NCI-H2171 treated with DMSO at 0.1 percent for 48 hours (cell line): ENCODE data around the gene MGAT5.

Experiments
- DNase-seq: peaks from one replicate; lab custom pipeline; 2025; lab: John Stamatoyannopoulos, UW

MGAT5 gene

DNA sequence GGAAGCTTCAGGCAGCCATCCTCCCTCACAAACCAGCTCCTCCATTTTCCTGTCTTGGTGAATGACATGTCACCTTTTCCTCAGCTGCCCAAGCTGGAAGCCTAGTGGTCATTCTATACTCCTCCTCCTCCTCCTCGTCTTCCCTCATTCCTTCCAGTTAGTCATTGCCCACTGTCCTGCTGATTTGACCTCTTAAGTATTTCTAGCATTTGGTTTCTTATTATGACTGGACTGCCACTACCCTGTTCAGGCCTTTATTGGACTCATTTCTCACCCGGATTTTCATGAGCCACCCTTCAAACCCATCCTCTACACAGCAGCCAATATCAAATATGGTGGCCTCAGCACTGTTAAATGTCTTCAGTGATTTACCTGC is 21.9 kb upstream of the MGAT5 start:
- DNase-seq: no peak

DNA sequence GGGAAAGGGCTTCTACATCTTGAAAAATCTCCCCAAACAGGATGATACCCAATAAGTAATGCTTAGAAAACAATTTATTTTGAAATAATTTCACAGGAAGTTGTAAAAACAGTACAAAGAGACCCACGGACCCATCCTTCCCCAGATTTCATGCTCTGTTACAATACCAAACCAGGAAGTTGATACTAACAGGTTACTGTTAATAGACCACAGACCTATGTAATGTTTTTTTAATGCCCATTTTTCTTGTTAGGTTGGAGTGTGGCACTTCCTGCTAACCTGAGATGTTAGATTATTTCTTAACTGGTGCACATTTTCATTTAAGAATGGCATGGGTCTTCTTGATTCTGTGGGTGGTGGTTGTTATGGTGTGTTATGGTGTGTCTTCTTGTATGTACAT is 21.4 kb upstream of the MGAT5 start:
- DNase-seq: no peak

DNA sequence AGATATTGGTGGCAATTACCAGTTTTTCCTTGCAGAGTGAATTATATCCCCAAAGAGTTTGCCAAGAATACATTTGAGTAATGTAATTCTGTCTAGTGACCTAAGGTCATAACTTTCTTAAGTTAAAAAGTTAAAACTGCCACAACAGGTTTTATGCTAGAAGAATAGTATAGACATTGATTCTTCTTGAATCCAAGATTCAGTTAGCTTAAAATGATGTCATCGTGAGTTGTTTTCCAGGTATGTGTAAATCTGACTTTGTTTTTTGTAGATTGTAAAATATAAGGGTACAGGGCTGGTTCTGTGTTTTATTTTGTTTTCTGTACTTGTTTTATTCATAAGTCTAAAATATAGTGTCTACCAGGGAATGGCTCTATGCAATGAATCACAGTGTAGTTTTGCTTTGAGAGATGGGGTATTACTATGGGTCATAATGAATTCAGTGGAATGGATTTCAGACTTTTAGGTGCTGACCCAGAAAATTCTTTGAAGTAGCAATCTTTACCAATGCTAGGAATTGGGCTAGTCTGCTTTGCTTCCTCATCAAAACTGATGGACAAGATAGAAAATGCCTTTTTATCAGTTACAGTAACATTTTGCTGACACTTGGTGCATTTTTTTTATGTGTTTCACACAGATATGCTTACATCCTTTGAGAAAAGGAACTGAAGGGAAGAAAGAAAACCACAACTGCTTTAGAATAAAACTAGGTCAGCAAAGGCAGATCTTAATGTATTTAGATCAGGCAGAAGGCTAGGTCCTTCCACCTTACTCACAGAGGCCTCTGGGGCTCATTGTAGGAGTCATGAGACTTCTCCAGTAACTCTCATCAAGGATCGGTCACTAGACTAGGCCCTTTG is 20.8 kb upstream of the MGAT5 start:
- DNase-seq: no peak

DNA sequence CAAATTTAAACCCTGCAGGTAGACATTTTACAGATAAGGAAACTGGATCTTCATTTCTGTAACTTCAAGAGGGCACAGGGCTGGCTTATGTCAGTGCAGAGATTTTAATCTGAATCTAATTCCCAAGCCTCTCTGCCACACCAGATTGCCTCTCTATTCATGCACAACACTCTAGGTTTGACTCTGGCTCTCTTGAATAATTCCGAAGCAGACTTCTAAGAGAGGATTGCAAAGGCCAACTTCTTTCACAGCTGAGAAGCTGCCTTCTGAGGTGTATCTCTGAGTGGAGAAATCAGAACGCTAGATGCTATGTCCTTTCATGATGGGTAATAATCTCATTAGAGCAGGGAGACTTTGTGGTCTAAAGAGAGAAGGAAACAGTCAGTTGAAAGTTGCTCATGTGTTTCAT is 20.1 kb upstream of the MGAT5 start:
- DNase-seq: no peak

DNA sequence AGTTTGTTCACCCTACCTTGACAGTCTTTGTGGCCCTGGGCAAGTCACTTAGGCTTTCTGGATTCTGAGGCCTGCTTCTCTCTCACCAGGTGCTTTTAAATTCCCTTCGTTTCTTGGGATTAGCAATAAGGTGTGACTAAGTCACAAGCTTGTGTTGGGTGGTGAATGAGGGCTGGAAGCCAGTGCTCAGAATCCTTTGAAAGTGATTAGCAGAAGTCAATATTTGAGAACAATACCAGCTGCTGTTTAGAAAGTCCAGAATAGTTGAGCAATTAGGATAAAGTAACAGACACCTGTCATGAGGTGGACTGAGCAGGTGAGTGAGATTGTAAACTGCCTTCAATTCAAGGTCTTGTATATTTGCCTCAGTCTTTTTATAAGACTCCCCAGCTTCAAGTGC is 19.3 kb upstream of the MGAT5 start:
- peak; percentile 73 for DNase-seq

DNA sequence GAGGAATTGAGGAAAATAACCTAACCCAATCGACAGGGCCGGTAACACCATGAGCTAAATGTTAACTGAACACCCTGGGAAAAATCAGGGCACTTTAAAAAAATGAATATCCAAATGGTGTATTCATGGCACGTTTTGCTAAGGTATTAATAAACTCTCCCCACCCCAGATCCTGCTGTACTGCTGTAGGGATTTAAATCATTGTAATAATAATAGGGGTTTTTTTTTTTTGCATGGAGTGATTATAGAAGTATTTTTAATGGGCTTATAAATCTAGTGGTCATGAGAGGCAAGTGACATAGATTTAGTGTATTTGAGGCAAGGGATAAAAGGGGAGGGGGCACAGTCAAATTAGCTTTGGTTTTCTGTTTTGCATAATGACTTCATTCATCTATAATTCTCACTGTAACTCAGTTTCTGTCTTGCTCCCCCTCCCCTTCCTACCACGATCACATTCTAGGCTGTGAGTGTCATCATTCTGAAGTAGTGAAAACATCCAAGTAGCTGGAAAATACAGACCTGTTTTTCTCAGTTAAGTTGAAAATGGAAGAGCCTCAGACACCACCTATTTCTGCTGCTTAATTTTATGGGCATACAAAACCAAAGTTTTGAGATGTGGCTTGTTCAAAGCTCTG is 18.2 kb upstream of the MGAT5 start:
- DNase-seq: no peak

DNA sequence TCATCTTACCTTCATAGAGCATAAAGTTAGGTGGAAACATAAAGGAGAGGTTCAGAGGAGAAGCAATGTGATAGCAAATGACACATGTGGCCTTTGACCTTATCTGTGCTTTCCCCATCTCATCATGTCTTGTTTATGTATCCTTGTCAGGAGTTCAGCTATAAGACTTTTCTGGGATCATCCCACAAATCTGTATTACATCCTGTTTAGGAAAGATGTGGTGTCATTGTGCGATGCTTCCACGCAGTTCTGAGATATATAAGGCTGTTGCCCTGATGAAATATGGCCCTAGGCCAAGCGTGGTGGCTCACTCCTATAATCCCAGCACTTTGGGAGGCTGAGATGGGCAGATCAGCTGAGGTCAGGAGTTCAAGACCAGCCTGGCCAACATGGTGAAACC is 15.5 kb upstream of the MGAT5 start:
- DNase-seq: no peak

DNA sequence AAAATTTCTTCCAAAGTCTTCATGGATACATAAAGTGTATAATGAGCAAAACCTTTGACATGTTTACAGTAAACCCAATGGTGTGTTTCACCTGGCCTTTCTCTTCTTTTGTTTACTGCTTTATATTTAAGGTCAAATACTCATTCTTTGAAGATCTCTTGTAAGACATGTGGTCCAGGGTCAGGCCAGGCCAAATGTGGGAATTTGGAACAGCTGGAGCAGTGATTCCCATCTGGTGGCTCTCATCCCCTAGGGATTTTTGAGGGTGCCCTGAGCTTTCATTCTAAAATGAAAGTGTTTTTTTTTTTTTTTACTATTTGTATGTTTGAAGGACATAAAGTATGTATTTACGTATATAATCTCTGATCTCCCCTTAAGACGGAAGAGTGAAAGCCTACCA is 13.8 kb upstream of the MGAT5 start:
- peak; percentile 82 for DNase-seq

DNA sequence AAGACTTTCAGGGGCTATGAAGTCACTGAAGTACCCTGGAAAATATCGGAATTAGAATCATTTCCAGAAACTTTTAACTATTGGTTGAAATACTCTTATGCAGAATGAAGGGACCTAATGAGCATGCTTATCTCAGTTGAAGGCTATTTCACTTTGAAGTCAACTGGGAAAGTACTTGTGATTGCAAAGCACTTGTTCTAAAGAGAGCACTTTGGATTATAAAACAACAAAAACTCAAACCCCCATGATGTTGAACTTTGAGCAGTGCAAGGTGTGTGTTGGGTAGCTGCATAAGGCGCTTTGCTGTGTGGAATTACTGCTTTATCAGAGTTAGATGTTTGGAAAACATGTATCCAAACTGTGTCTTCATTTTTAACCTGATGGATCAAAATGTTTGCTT is 12.0 kb upstream of the MGAT5 start:
- no peak for DNase-seq

DNA sequence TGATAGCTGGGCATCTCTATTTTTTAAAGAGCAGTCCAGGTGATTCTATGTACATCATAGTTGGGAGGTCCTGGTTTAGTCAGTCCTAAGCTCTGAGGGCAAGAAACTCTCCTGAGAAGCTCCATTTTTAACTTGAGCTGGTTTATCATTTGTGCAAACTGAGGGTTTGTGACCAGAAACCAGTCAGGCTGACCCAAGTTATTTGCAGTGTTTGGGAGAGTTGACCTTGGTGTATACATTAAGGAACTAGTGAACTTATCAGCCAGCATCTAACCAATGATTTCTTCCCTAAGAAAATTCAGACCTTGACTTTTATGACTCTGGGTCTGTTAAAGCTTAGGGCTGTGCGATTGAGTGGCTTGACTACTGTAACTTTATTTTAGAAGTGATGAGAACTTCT is 10.6 kb upstream of the MGAT5 start:
- DNase-seq: no peak

DNA sequence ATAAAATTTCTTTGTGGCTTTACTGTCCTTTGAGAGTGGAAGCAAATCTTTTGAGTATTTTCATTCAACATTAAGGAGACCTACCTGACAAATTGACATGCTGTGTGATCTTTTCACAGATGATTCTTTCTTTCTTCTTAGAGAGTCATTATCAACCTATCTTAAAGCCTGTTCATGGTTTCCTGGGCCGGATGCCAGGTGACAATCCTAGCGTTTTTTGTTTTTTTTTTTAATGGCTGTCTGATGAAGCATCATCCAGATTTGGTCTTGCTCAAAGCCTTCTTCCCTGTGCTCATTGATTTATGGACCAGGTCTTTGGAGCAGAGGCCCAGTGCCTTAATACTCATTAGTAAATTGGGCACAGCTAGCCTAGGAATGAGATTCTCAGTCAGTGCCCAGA is 9.8 kb upstream of the MGAT5 start:
- peak; percentile 67 for DNase-seq

DNA sequence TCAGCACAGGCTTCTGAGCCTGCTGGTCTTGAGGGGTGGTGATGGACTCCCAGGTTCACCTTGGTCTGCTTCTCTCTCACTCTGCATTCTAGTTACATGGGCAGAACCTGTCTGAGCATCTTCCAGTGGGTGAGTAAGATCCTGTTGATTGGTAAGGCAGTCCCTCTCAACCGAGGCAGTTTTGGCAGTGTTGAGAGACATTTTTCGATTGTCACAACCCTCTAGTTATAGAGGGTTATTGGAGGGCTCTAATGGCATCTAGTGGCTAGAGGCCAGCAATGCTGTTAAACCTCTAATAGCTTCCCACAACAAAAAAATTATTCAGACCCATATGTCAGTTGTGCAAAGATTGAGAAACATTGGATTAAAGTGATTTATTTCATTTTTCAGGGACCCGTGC is 9.3 kb upstream of the MGAT5 start:
- DNase-seq: peak; percentile 16

DNA sequence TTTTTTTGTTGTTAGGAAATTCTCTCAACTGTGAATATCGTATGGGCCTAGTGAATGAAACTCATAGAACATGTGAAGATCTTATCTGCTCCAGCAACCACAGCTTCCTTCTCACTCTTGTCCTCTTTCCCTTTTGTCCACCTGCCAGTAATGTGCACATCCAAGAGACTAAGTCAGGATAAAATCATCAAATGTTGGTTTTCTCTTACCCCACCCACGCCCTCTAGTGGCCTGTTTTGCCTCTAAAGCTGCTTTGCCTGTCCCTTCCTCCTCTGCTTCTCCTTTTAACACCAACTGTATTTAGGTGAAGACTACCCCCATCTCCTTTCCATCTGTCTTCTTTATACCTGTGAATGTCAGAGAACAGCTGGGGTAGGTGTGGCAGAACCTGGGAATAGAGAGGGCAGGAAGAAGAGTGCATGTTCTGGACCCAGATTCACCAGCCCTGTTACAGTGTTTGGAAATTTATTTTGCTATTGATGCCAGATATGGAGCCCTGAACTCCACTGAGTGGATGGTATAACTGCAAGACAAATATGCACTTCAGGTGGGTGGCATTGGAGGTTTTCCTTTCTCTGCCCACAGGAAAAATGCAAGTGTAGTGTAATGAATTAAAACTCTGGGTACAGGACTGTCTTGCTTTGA is 8.4 kb upstream of the MGAT5 start:
- DNase-seq: peak; percentile 86

DNA sequence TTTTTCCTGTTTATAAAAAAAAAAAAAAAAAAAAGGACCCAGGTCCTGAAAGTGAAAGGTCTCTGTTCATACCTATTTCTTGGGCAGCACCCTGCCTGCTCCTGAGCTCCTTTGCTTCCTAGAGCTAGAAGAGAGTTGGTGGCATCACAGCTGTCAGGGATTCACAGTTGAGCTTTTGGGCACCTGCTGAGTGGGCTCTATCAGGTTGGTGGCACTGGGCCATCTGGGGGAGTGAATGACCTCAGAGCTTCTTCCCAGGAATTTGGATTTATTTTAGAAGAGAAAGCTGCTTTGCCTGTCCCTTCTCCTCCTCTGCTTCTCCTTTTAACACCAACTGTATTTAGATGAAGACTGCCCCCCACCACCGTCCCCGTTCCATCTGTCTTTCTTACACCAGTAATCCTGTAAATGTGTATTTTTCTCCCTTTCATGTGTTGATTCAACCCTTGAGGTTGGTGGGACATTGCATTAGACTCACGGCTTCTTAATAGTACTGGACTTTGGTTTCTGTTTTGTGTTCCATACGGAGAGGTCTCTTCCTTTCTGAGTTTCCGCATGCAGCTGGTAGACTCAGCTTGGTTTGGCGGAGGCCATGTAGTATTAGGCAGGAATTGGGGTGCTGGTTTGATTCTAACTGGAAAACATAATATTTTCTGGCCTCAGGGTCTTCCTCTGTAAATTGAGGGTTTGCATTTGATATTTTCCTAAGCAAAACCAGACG is 7.6 kb upstream of the MGAT5 start:
- DNase-seq: peak; percentile 38

DNA sequence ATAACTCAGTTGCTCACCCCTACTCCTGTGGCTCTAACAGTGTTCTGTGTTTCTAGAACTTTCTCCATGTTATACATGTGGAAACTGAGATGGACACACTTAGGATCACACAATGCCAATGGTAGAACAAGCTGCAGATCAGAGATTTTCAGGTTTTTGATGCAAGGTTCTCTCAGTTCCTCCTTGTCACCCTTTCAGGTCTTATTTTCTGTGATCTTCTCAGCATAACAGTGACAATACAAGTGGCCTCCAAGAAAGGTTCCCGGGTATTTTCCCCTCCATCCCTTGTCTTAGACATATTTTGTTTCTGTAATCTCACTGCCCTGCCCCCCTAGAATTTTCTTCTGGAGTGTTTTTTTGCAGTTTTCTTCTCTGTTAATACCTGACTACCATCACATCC is 6.2 kb upstream of the MGAT5 start:
- no peak for DNase-seq

DNA sequence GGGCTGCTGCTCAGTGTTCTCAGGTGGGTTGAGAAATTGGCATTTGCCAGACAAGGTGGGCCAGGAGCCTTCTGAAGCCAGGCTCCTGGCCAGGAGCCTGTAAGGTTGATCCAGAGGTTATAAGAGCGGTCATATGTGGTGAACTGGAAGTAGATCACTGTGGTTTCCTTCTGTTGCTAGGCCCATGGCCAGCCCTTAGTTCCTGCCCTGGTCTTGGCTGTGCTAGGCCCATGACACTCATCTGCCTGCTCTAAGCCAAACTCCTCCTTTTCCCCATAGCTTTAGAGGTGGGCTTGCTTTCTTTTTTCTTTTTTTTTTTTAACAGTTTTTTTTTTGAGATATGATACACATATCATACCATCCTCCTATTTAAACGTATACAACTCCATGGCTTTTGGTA is 5.0 kb upstream of the MGAT5 start:
- no peak for DNase-seq

DNA sequence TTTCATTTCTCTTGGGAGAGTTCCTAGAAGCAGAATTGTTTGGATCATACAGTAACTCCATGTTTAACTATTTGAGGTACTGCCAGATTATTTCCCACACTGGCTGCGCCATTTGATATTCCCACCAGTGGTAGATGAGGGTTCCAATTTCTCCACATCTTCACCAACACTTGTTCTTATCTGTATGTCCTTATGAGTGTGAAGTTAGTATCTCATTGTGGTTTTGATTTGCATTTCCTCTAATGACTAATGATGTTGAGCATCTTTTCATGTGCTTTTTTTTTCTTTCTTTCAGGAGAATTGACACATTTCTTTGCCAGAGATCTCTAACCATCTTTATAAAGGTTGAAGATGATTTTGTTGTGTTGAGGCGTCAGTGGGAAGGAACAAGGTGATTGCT is 4.1 kb upstream of the MGAT5 start:
- no peak for DNase-seq

DNA sequence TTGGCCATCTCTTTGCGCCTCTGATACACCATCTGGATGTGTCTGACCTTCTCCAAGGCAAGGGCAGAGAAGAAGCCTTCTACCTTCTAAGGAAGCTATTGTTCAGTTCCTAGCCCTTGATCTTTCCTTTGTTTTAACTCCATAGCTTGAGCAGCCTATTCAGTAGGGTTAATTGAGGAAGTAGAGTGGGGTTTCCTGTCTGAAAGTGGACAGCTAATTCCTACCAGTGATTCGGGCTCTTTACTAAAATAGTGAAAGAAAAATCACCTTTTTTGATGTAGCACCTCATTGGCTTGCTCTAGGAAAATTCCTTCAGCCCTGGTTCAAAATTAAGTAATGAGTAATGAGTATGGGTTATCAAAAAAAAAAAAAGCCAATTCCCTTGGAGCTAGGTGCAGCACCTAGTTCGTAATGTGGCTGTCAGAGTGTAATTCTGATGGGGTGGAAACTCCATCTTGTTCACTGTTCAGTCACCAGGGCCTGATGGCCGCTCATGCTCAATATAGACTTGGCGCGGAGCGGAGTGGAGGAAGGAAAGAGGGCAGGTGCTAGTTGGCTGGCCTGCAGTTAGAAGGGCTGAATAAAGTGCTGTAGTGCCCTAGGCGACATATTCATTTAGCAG is 2.9 kb upstream of the MGAT5 start:
- DNase-seq: no peak

DNA sequence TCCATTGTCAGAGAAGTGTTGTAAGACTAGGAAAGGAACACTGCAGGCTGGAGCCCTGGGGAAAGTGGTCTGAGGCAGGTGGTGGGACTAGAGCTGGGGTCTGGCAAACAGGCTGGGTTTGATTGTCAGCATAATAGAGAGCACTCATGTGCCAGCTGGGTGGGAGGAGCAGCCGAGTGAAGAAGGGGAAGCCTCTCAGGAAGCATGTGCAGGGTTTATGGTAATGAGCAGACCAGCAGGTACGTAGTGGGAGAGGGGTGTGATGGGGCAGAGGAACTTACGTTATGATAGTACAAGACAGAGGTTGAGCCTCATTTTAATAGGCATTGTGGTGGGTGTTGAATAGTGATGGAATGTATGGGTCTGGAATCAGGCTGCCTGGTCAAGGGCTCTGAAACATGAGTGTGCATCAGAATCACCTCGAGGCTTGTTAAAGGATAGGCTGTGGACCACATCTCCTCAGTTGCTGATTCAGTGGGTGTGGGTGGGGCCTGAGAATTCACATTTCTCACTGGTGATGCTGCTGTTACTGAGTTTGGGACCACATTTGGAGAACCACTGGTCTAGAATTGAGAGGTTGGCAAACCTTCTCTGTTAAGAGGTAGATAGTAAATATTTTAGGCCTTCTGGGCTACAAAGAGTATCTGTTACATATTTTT is 1.7 kb upstream of the MGAT5 start:
- DNase-seq: peak; percentile 93

DNA sequence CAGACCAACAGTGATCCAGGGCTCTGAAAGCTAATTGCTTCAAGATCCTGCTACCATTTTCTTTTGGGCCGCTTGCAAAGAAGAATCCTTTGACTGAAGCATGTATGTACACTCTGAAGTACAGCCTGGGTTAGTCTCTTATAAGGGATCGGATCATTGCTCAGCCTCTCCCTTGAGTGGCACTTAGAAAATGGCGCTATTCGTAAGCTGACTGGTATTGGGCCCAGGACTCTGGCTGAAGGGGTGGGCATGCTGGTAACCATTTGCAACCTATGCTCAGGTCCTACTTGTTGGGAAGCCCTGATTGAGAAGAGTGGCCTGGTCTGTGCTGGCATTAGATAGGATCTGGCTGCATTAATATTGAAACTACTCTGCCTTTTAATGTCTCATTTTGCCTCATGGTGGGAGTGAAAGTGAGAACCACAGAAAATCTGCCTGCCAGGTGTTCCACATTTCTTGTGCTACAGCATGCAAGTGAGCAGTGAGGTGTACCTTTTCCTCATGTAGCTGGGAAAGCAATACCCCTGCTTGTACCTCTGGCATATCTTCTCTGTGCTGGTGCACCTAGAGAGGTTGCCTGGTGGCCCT is 661 bp upstream of the MGAT5 start:
- DNase-seq: no peak

DNA sequence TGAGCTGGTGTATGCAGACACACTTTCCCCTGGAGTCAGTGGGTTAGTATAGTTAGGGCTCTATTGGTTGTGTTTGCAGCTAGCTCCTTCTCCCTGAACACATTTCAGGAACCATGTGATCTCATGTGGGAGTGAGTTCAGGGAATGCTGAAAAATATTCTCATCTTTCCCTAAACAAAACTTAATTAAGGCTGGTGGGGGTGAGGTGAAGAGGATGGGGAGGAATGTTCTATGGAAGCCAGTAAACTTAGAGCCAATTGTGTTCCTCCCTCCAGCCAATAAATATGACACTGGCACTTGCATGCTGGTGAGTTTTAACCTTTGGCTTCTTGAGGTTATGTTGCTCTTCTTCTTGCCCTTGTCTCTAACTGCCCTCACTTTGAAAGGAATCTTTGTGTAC is 952 bp downstream of the MGAT5 start:
- no peak for DNase-seq
